Body of pancreas (tissue), 4 donors: Measurements from ENCODE around the gene EWSR1. TPM values are rescaled to one million over a fixed set of nuclear protein-coding genes. Genes with fewer than 3 reads are reported as not detected.
A peak's percentile ranks its signal among the peaks of the same experiment; 100 is the strongest.

ENCODE experiments used
- ATAC-seq: fragments of 150-250 bp; one replicate; pipeline ENCODE4 v1.9.1; 2016
- DNase-seq, 4 donors: peaks; one replicate each; pipeline ENCODE4 v3.0.0-alpha.2; 2019
- H3K27ac ChIP-seq, 4 donors: fragments of 200-600 bp; sonication (generic); 1 replicate in 3 of 4; 2 replicates in 1 of 4; pipeline versions ENCODE4 v1.5.1 to v1.6.1; 2016 to 2019; ENCODE audit warnings: mild to moderate bottlenecking in 1 of 4, mixed read lengths in 1 of 4, moderate library complexity in 1 of 4
- H3K27me3 ChIP-seq, 2 donors: fragments of 200-600 bp; sonication (generic); one replicate each; pipeline ENCODE4 v1.6.0; 2016; ENCODE audit warnings: mild to moderate bottlenecking in 1 of 2
- H3K36me3 ChIP-seq, 2 donors: fragments of 200-600 bp; sonication (generic); replicated peaks in 1 of 2; 2 replicates each; pipeline ENCODE4 v1.5.1; 2016; ENCODE audit warnings: low read depth in 2 of 2; ENCODE audit not compliant: insufficient read depth in 1 of 2
- H3K4me1 ChIP-seq: fragments of 200-600 bp; sonication (generic); one replicate; pipeline ENCODE4 v1.6.0; 2016
- H3K4me3 ChIP-seq, 2 donors: fragments of 200-600 bp; sonication (generic); 1 replicate in 1 of 2; 2 replicates in 1 of 2; pipeline ENCODE4 v1.5.1; 2016 to 2019
- H3K9me3 ChIP-seq, 3 donors: fragments of 200-600 bp; sonication (generic); 1 replicate in 2 of 3; 2 replicates in 1 of 3; pipeline ENCODE4 v1.5.1; 2016
- CTCF ChIP-seq, 7 experiments: fragments of 450-650 bp in 4 of 7; fragments of 200-600 bp in 3 of 7; sonication (generic) in 3 of 7; IDR thresholded peaks; one replicate each; pipeline ENCODE4 v1.5.1; 2016 to 2019; ENCODE audit warnings: antibody characterized with exemption in 7 of 7
- POLR2A ChIP-seq, 3 donors: fragments of 450-650 bp; IDR thresholded peaks; one replicate each; pipeline ENCODE4 v1.6.1; 2016; ENCODE audit warnings: antibody characterized with exemption in 3 of 3, mild to moderate bottlenecking in 2 of 3
- WGBS, 2 donors: methylation state at CpG; one replicate each; pipeline ENCODE4 v1.1.5; 2017; 5-methylcytosine and 5-hydroxymethylcytosine counted together
- intact Hi-C: fragments of 100-400 bp; cut with DNase I; formaldehyde crosslinking; loops from one replicate; pipeline ENCODE4 v1.15.1; 2023
- total RNA-seq, 2 donors: library from RNA; depleted of rRNA; stranded (reverse); fragments of >200 nt; gene quantifications; one replicate each; pipeline ENCODE4 v1.1.0, GENCODE V29; 2016

The EWSR1 gene
- total RNA-seq, 2 donors from 2014 or later, result 142 to 175 TPM

DNA sequence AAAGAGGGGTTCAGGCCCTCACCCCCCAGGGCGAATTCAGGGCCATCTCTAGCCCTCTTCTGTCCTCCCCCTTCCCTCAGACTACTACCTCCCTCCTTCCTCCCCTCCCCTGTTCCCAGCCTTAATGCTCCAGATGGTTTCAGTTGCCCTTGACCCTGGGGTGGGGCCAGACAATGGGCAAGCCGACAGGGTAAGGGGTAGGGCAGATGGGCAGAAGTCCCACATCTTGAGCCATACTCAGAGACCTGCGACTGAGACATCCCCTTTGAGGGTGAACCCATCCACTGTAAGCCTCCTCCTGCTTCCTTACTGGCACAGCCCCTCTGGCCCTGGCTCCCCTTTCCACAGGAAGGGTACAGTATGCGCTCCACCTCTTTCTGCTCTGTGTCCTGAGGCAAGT is 2.1 kb upstream of the EWSR1 start:
- peak overlapping the region; percentile 32 to 100 (median 100) for H3K27ac ChIP-seq
- no peaks in the 10 kb centered on the region for H3K36me3 ChIP-seq
- WGBS, 2 donors, result 53 to 56% methylated on average over 4 of the region's 4 CpGs
- peak in 1 of 4 donors; percentile 4 for DNase-seq
- H3K27me3 ChIP-seq, result no peaks in the 10 kb centered on the region
- H3K4me1 ChIP-seq, result peaks cover 45% of the 10 kb centered on the region
- intact Hi-C loops, result no loop called here
- no peaks in the 10 kb centered on the region for H3K9me3 ChIP-seq
- TF ChIP-seq CTCF (IDR thresholded peaks at IDR 0.05), result no peak
- no peak for TF ChIP-seq POLR2A (IDR thresholded peaks at IDR 0.05)
- ATAC-seq, result no peak
- no peak overlapping the region for H3K4me3 ChIP-seq

DNA sequence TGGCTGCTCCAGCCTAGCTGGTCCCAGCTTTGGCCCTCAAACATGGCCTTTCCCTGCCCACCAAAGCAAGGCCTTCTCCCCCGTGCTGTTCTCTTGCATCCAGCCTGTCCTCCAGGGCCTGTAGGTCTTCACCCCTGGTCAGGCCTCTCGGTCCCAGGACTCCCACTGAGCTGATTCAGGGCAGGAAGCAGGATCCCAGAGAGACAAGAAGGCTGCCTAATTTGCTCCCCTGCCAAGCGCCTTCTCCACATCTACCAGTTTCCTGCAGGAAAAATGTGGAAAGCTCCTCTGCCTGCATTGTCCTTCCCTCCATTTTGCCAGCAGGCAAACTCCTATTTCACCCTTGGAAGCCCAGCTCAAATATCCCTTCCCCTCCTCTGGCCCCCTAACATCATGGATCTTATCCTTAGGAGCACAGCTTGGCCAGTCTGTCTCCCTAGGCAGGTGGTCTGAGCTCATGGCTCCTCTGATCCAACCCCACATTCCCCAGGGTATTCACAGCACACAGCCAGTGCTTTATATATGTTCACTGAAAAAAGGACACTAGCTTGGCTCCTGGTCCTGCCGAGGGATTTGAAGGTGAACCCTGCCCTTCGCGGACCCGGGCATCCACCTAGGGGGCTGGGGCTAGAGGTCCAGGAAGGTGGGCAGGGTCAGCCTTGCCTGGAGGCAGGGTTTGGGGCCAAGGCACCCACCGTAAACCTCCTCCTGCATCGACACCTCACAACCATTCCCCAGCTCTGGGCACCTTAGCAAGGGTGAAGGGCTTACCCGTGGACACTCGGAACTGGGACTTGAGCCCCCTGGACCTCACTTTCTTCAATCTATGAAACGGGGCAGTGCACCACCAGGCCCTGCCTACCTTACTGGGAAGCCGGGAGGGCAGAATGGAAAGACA is 1.3 kb upstream of the EWSR1 start:
- TF ChIP-seq CTCF (IDR thresholded peaks at IDR 0.05) (no peak), POLR2A (IDR thresholded peaks at IDR 0.05) (no peak)
- H3K27ac ChIP-seq, result peak overlapping the region; percentile 99 to 100 (median 100)
- no peaks in the 10 kb centered on the region for H3K36me3 ChIP-seq
- ATAC-seq (no peak), DNase-seq (peak in 1 of 4 donors; percentile 13)
- WGBS, 2 donors, result 20 to 27% methylated on average over 7 to 13 of the region's 13 CpGs
- H3K4me3 ChIP-seq, result peak overlapping the region; percentile 74 to 79
- H3K4me1 ChIP-seq, result peaks cover 54% of the 10 kb centered on the region
- intact Hi-C loops, result no loop called here
- no peaks in the 10 kb centered on the region for H3K27me3 ChIP-seq
- H3K9me3 ChIP-seq, result no peaks in the 10 kb centered on the region

DNA sequence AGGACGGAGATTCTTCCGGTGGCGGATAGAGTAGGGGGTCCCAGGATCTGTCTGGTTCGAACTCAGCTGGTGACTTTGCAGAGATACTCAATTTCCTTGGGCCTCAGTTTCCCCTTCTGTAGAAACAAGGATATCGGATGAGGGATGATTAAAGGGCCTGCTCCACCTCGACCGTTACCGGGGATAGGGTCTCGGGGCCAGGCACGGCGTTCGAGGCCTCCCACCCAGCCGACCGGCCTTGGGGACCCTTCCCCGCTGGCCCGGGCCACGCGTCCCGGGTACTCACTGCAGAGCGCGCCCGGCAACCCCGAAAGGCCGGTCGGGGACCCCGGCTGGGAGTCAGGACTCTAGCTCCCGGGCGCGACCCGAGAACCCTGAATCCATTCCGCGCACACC is 608 bp upstream of the EWSR1 start:
- DNase-seq (no peak), ATAC-seq (no peak)
- Histone ChIP-seq H3K36me3 (no peaks in the 10 kb centered on the region), H3K9me3 (no peaks in the 10 kb centered on the region), H3K27ac (peak overlapping the region; percentile 99 to 100 (median 100)), H3K4me3 (peak overlapping the region; percentile 74 to 79), H3K27me3 (no peaks in the 10 kb centered on the region), H3K4me1 (peaks cover 61% of the 10 kb centered on the region)
- TF ChIP-seq POLR2A (IDR thresholded peaks at IDR 0.05), result no peak
- TF ChIP-seq CTCF (IDR thresholded peaks at IDR 0.05), result peak in 1 of 7 experiments; percentile 2
- intact Hi-C loops, result no loop called here
- WGBS, 2 donors, result 0% methylated on average over 5 to 32 of the region's 32 CpGs

DNA sequence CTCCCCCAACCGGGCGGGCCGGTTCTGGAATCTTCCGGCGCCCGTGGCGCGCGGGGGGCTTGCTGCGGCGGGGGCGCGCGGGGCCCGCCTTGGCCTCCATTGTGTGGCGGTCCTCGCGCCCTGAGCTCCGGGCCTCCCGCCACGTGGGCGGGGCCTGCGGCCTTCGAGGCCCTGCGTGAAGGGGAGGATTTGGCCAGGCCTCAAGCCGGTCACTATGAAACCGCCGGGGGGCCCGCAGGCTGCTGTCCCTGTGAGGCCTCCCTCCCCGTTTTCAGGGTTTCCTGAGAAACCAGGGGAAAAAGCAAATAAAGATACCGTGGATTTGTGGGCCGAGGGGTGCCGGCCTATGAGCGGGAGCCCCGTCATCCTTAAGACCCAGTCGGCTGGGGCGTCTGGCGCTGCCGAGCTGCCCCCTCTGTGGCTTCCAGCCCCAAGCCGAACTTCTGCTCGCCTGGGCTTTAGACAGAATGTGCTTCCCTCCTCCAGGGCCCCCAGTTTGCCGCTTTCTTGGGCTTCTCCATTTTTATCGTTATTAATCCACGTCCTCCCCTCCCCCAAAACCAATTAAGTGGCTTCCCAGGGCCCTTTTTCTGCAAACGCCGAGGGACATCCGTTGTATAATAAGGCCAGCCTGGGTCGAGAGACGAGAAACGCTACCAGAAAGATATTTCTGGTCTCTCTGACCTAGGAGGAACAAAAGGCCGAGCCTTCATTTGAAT is 602 bp downstream of the EWSR1 start:
- peaks cover 66% of the 10 kb centered on the region for H3K4me1 ChIP-seq
- 0 to 1% methylated on average over 18 to 47 of the region's 51 CpGs for WGBS, 2 donors
- peak overlapping the region; percentile 74 to 79 for H3K4me3 ChIP-seq
- peak overlapping the region; percentile 99 to 100 (median 100) for H3K27ac ChIP-seq
- no peaks in the 10 kb centered on the region for H3K27me3 ChIP-seq
- ATAC-seq (peak; percentile 42), DNase-seq (peak; percentile 64 to 73 (median 66))
- TF ChIP-seq POLR2A (IDR thresholded peaks at IDR 0.05) (no peak), CTCF (IDR thresholded peaks at IDR 0.05) (no peak)
- intact Hi-C loops, result no loop called here
- peaks cover 0 to 3% of the 10 kb centered on the region in 2 donors for H3K36me3 ChIP-seq
- H3K9me3 ChIP-seq, result no peaks in the 10 kb centered on the region
